COLO668 (cell line): ENCODE data around the gene HDLBP.
A peak's percentile ranks its signal among the peaks of the same experiment; 100 is the strongest.
"Not testable (repeated sequence)": the region's sequence is repeated elsewhere in the genome, so short reads cannot be mapped to it uniquely, and the experiment has no call there.

Experiments used
- DNase-seq: peaks from one replicate; lab custom pipeline; 2025; ENCODE audit not compliant: unreplicated experiment; lab: John Stamatoyannopoulos, UW

The HDLBP gene

GRCh38 chr2:241330616-241330981 lies 15.1 kb upstream of the HDLBP start:
- no peak for DNase-seq

GRCh38 chr2:241329669-241330615 lies 14.5 kb upstream of the HDLBP start:
- DNase-seq = no peak

GRCh38 chr2:241325257-241325656 lies 9.8 kb upstream of the HDLBP start:
- no peak for DNase-seq

GRCh38 chr2:241324775-241325174 lies 9.3 kb upstream of the HDLBP start:
- no peak for DNase-seq

GRCh38 chr2:241323778-241324177 lies 8.3 kb upstream of the HDLBP start:
- no peak for DNase-seq

GRCh38 chr2:241321886-241322285 lies 6.4 kb upstream of the HDLBP start:
- no peak for DNase-seq

- DNase-seq = no peak
Measured at GRCh38 chr2:241321033-241321432, 5.6 kb upstream of the HDLBP start.

- DNase-seq = no peak
Measured at GRCh38 chr2:241320394-241320793, 4.9 kb upstream of the HDLBP start.

- DNase-seq = not testable (repeated sequence)
Measured at GRCh38 chr2:241318830-241319229, 3.4 kb upstream of the HDLBP start.

GRCh38 chr2:241317391-241317790 lies 1.9 kb upstream of the HDLBP start:
- DNase-seq = no peak

GRCh38 chr2:241316825-241317224 lies 1.4 kb upstream of the HDLBP start:
- no peak for DNase-seq

- DNase-seq = peak; percentile 81
Measured at GRCh38 chr2:241315879-241316631, 583 bp upstream of the HDLBP start, which contains the start of gene SEPTIN2. TSS of gene SEPTIN2 (plus strand) at chr2:241315925. CDS start at chr2:241324233, 8,308 bp downstream.

- peak; percentile 75 for DNase-seq
Measured at GRCh38 chr2:241314226-241315092, 1.0 kb downstream of the HDLBP start.

- no peak for DNase-seq
Measured at GRCh38 chr2:241313543-241314095, 1.9 kb downstream of the HDLBP start.

- DNase-seq = no peak
Measured at GRCh38 chr2:241312082-241312481, 3.4 kb downstream of the HDLBP start.

- DNase-seq = no peak
Measured at GRCh38 chr2:241310917-241311566, 4.4 kb downstream of the HDLBP start.

GRCh38 chr2:241309684-241310117 lies 5.8 kb downstream of the HDLBP start:
- no peak for DNase-seq

GRCh38 chr2:241308832-241309500 lies 6.5 kb downstream of the HDLBP start:
- no peak for DNase-seq

GRCh38 chr2:241308267-241308666 lies 7.2 kb downstream of the HDLBP start:
- no peak for DNase-seq

- DNase-seq = no peak
Measured at GRCh38 chr2:241307055-241307454, 8.4 kb downstream of the HDLBP start.
